ENCODE measurements around the gene TMEM131. TPM values are rescaled to one million over a fixed set of nuclear protein-coding genes. Genes with fewer than 3 reads are reported as not detected.

TMEM131 gene
- total and polyA plus RNA-seq, 10 of the 15 experiments (the other 5 are each of a cell fraction or from before 2014, with no cell fraction given), result 6.0 to 48.2 (median 23.2) TPM

- intact Hi-C loops (cut with micrococcal nuclease; ENCODE audit: unreplicated experiment), result loop anchor here (2.0 kb wide), 4 partner anchors 37 to 119 kb away; no protein-coding TSS in a partner anchor
- in situ Hi-C loops (cut with MboI), result no loop called here
- Histone ChIP-seq H3K9me3 (replicated peaks; ENCODE audit: control insufficient read depth, insufficient read depth, low read length) (peaks cover 4% of the 10 kb centered on the region), H3K27me3 (replicated peaks in 1 of 2; ENCODE audit: control insufficient read depth in 2 of 2, insufficient read depth in 2 of 2, low read length in 1 of 2) (no peaks in the 10 kb centered on the region), H3K4me1 (ENCODE audit: control insufficient read depth, insufficient read depth, low read length) (peaks cover 49% of the 10 kb centered on the region), H3K9ac (ENCODE audit: control insufficient read depth, insufficient read depth, low read length) (peak overlapping the region; percentile 67), H2AFZ (ENCODE audit: control insufficient read depth, low read depth, low read length) (no peak overlapping the region), H3K27ac (ENCODE audit: control insufficient read depth, insufficient read depth) (peak overlapping the region; percentile 76), H3K4me3 (peak overlapping the region; percentile 53; the same call in 1 of the 2 replicates), H3K4me2 (ENCODE audit: control insufficient read depth, insufficient read depth) (peak overlapping the region; percentile 88), H3K36me3 (ENCODE audit: control insufficient read depth in 2 of 2, insufficient read depth in 2 of 2, low read length in 1 of 2) (peaks cover 2 to 9% of the 10 kb centered on the region in 2 experiments), H4K20me1 (ENCODE audit: control insufficient read depth, insufficient read depth) (no peaks in the 10 kb centered on the region), H3K79me2 (ENCODE audit: control insufficient read depth, insufficient read depth, low read length) (peaks cover 30% of the 10 kb centered on the region)
- no TSS peak for BruUV-seq (replicated peaks)
- RAD21 ChIA-PET (ENCODE audit: unreplicated experiment), result interaction anchor here (0.7 to 3.7 kb wide), 14 partner anchors 14 to 167 kb away, joined by 3 to 36 read pairs (median 4); no protein-coding TSS in a partner anchor
- WGBS (ENCODE audit: insufficient coverage, insufficient replicate concordance, low lambda C conversion rate, missing lambda C conversion rate), result 41% methylated on average over 6 of the region's 6 CpGs
- SMC1A ChIA-PET (ENCODE audit: uncharacterized antibody, unreplicated experiment), result interaction anchor here (0.6 to 2.5 kb wide), 28 partner anchors 9 to 183 kb away, joined by 3 to 17 read pairs (median 4); no protein-coding TSS in a partner anchor
- POLR2A ChIA-PET, result interaction anchor here (0.6 to 1.5 kb wide), 6 partner anchors 19 to 82 kb away, joined by 3 to 13 read pairs (median 3); no protein-coding TSS in a partner anchor
- DNase-seq (ENCODE audit: low read depth, low spot score) (no peak), FAIRE-seq (no peak), ATAC-seq (peak; percentile 25)
- TF ChIP-seq NKRF (conservative IDR thresholded peaks at IDR 0.05) (no peak), PAX8 (IDR thresholded peaks at IDR 0.05) (no peak), RUNX3 (IDR thresholded peaks at IDR 0.05; ENCODE audit: low read length) (no peak), FOXM1 (IDR thresholded peaks at IDR 0.05; ENCODE audit: low read depth, low read length) (no peak), NFXL1 (IDR thresholded peaks at IDR 0.05; ENCODE audit: borderline replicate concordance) (no peak), SRF (IDR thresholded peaks at IDR 0.05; ENCODE audit: low read depth in 2 of 2, low read length in 2 of 2) (no peak), ZBTB4 (CRISPR knock-in tag; IDR thresholded peaks at IDR 0.05) (no peak), CBX5 (IDR thresholded peaks at IDR 0.05; ENCODE audit: low read depth) (0 out of 2 replicates have a peak, but pooled peaks have one; percentile 15), CTCF (IDR thresholded peaks at IDR 0.05 in 2 of 3, conservative IDR thresholded peaks at IDR 0.05 in 1 of 3; ENCODE audit: control insufficient read depth in 2 of 3, extremely low read depth in 1 of 3, insufficient read depth in 1 of 3, low read depth in 3 of 3, low read length in 3 of 3) (no peak), ZBED1 (IDR thresholded peaks at IDR 0.05; ENCODE audit: borderline replicate concordance) (0 out of 2 replicates have a peak, but pooled peaks have one; percentile 5), CBFB (IDR thresholded peaks at IDR 0.05; ENCODE audit: low read depth) (no peak), TCF3 (IDR thresholded peaks at IDR 0.05; ENCODE audit: borderline replicate concordance, insufficient read depth, low read depth, low read length) (no peak), SPI1 (IDR thresholded peaks at IDR 0.05; ENCODE audit: borderline replicate concordance, insufficient read depth, low read depth, low read length) (0 out of 2 replicates have a peak, but pooled peaks have one; percentile 5)
- CTCF ChIA-PET, result interaction anchor here (0.8 to 1.7 kb wide), 8 partner anchors 9 to 120 kb away, joined by 3 to 6 read pairs (median 4); no protein-coding TSS in a partner anchor
These were observed 88.2 kb downstream of the TMEM131 start for GRCh38 chr2:97907369-97908100.

All from GM12878 (cell line).